GM18951 (cell line): ENCODE measurements around the gene DDAH1.
"Not testable (repeated sequence)": the region's sequence is repeated elsewhere in the genome, so short reads cannot be mapped to it uniquely, and the experiment has no call there.

Experiments
- POLR2A ChIP-seq: IDR thresholded peaks from 4 replicates; pipeline ENCODE4 v1.6.1; 2011; ENCODE audit warnings: mild to moderate bottlenecking; ENCODE audit not compliant: insufficient read length, insufficient read depth; ENCODE audit errors: extremely low read depth
- in situ Hi-C: fragments of 300-500 bp; cut with MboI; formaldehyde crosslinking; loops from one replicate; pipeline ENCODE4 v1.12.0; 2022; ENCODE audit warnings: low sequenced_read_pairs, mixed read lengths, inconsistent platforms; ENCODE audit not compliant: unreplicated experiment

The DDAH1 gene

GRCh38 chr1:85360730-85361493, 104.0 kb downstream of the DDAH1 start:
- in situ Hi-C loops, result no loop called here
- TF ChIP-seq POLR2A, result no peak

- in situ Hi-C loops, result no loop called here
- TF ChIP-seq POLR2A, result no peak
Measured at GRCh38 chr1:85359874-85360721, 104.9 kb downstream of the DDAH1 start.

DNA sequence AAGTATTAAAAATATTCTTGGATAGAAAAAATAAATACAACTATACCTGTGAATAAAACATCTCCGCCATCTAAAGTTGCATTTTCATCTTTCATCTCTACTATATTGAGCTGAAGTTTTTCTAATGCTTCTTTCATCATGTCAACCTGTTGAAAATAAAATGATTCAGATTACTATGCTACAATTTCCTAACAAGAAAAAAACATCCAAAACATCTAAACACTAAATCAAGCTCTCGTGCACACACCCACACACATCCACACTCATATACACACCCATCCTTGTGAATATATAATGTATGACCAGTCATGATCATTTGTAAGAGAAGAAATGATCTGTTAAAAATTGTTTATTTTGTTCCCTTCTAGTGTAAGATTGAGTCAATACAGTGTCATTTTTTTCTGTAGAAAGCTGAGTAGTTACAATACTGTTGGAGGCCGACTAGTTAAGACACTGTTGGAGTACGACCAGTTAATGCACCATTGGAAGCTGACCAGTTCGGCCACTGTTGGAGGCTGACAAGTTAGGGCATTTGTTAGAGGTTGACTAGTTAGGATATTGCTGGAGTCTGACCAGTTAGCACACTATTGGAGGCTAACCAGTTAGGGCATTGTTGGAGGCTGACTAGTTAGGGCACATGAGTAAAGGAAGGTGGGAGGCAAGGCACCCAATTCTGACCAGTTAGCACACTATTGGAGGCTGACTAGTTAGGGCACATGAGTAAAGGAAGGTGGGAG, 106.1 kb downstream of the DDAH1 start:
- in situ Hi-C loops, result no loop called here
- no peak for TF ChIP-seq POLR2A

DNA sequence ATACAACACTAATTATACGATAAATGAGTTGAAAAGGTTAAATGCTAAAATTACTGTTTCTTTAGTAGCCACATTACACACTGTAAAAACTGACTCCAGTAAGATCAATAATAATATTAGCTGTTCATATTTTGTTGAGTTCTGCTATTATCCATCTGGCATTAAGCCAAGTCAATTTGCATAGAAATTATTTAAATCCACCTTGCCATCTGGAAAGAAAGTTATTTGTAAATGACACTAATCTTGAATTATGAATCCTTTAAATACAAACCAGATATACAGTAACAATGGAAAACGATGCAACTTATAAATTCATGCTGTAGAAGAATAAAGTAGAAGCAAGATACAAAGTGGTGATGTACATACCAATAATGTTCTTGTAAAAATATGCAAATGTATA, 107.1 kb downstream of the DDAH1 start:
- no peak for TF ChIP-seq POLR2A
- in situ Hi-C loops, result no loop called here

DNA sequence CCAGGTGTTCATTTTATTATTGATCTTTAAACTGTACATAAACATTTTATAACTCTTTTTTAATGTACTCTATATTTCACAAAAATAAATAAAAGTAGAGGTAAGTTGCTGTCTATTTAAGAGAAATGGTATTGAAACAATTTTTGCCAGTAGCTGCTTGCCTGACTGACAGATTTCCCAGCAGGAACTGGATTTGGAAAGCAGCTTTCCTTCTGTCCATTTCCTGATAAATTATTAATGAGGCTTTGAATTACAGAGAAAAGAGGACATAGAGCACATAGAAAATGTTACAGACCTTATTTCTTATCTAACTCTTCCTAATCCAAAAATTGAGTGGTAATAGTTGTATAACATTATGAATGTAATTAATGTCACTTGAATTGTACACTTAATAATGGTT, 108.8 kb downstream of the DDAH1 start:
- in situ Hi-C loops, result no loop called here
- no peak for TF ChIP-seq POLR2A

DNA sequence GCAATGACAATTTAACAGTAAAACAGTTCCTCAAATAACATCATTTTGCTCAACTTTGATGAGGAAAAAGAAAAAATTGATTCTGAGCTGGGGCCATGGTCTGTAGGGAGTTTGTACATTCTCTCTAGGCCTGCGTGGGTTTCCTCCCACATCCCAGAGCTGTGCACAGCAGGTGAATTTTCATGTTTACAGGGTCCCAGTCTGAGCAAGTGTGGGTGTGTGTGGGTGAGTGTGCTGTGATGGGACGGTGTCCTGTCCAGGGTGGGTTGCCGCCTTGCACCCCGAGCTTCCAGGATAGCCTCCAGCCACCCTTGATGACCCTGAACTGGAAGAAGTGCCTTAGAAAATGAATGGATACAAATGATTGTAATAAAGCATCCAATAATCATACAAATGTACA, 112.9 kb downstream of the DDAH1 start:
- TF ChIP-seq POLR2A, result no peak
- in situ Hi-C loops, result no loop called here

GRCh38 chr1:85351202-85351828, 113.6 kb downstream of the DDAH1 start:
- no peak for TF ChIP-seq POLR2A
- in situ Hi-C loops, result no loop called here

DNA sequence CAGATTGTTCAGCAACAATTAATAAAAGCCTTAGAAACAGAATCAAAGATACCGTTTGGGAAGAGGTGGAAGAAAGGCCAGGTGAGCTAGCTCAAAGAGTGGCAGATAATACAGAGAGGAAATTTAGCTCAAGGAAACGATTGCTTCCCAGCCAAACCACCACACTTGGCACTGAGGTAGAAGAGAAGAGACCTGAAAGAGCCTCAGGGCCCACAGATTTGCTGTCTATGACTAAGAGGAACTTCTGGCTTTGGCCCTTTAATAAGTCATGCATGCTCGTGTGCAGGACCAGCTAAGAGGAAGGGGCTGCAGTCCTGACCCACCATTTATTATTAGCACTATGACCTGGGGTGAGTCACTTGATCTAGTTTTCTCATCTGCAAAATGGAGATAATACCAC, 115.7 kb downstream of the DDAH1 start:
- no peak for TF ChIP-seq POLR2A
- in situ Hi-C loops, result no loop called here

GRCh38 chr1:85347908-85348307, 117.1 kb downstream of the DDAH1 start:
- in situ Hi-C loops, result no loop called here
- TF ChIP-seq POLR2A, result no peak

DNA sequence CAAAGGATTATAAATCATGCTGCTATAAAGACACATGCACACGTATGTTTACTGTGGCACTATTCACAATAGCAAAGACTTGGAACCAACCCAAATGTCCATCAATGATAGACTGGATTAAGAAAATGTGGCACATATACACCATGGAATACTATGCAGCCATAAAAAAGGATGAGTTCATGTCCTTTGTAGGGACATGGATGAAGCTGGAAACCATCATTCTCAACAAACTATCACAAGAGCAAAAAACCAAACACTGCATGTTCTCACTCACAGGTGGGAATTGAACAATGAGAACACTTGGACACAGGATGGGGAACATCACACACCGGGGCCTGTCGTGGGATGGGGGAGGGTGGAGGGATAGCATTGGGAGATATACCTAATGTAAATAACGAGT, 117.7 kb downstream of the DDAH1 start:
- in situ Hi-C loops, result not testable (repeated sequence)

DNA sequence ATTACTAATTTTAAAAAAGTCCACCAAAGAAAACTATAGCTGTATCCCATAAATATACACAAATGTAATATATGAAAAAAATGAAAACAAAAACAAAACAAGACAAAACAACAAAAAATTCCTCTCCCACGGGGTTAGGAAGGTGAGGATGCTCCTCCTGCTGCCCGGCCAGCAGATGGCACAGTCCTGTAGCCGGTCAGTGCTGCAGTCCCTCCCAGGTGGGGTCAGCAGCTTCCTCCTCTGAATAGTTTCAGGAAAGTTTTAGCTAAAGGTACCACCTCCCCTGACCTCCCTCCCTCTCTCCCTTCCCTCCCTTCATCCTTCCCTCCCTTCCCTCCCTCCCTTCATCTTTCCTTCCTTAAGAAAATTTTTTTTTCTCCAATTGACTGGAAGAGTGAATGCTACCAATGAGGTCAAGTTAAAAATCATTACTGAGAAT, 120.7 kb downstream of the DDAH1 start:
- in situ Hi-C loops, result no loop called here
- no peak for TF ChIP-seq POLR2A

- in situ Hi-C loops, result no loop called here
- TF ChIP-seq POLR2A, result no peak
Measured at GRCh38 chr1:85343612-85344255, 121.2 kb downstream of the DDAH1 start.
